PC-9 (cell line): Measurements from ENCODE around the gene UBR4.

ENCODE experiments used
- EZH2 ChIP-seq: fragments of 200-600 bp; sonication (generic); IDR thresholded peaks from 2 replicates; pipeline ENCODE4 v1.8.0; 2017; ENCODE audit warnings: antibody characterized with exemption, low read depth
- TF ChIP-seq, protein P1 (sequence below): fragments of 200-600 bp; sonication (generic); conservative IDR thresholded peaks from 2 replicates; pipeline ENCODE4 v1.6.1; 2017; ENCODE audit warnings: mixed run types, antibody characterized with exemption, mild to moderate bottlenecking, moderate library complexity

GRCh38 chr1:19120070-19120469 lies 90.0 kb downstream of the UBR4 start:
- TF ChIP-seq, protein P1, sequence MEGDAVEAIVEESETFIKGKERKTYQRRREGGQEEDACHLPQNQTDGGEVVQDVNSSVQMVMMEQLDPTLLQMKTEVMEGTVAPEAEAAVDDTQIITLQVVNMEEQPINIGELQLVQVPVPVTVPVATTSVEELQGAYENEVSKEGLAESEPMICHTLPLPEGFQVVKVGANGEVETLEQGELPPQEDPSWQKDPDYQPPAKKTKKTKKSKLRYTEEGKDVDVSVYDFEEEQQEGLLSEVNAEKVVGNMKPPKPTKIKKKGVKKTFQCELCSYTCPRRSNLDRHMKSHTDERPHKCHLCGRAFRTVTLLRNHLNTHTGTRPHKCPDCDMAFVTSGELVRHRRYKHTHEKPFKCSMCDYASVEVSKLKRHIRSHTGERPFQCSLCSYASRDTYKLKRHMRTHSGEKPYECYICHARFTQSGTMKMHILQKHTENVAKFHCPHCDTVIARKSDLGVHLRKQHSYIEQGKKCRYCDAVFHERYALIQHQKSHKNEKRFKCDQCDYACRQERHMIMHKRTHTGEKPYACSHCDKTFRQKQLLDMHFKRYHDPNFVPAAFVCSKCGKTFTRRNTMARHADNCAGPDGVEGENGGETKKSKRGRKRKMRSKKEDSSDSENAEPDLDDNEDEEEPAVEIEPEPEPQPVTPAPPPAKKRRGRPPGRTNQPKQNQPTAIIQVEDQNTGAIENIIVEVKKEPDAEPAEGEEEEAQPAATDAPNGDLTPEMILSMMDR, result no peak
- no peak for TF ChIP-seq EZH2
